ENCODE results near the gene EPPIN.
"Not testable (repeated sequence)": the region's sequence is repeated elsewhere in the genome, so short reads cannot be mapped to it uniquely, and the experiment has no call there.

Gene EPPIN

GRCh38 chr20:45547206-45547770, at the start of gene EPPIN:
Gene EPPIN (minus strand): TSS chr20:45547401. CDS start chr20:45547357, 44 bp downstream.
- no peak for DNase-seq

- no peak for DNase-seq
Measured at GRCh38 chr20:45595235-45595634, 48.0 kb upstream of the EPPIN start.

- no peak for DNase-seq
Measured at GRCh38 chr20:45593498-45593897, 46.3 kb upstream of the EPPIN start.

- no peak for DNase-seq
Measured at GRCh38 chr20:45592574-45593189, 45.5 kb upstream of the EPPIN start.

GRCh38 chr20:45589725-45590124, 42.5 kb upstream of the EPPIN start:
- no peak for DNase-seq

- DNase-seq: no peak
Measured at GRCh38 chr20:45588800-45589199, 41.6 kb upstream of the EPPIN start.

GRCh38 chr20:45585986-45586385, 38.8 kb upstream of the EPPIN start:
- DNase-seq: not testable (repeated sequence)

- not testable (repeated sequence) for DNase-seq
Measured at GRCh38 chr20:45584294-45584693, 37.1 kb upstream of the EPPIN start.

GRCh38 chr20:45583502-45583901, 36.3 kb upstream of the EPPIN start:
- DNase-seq: no peak

- DNase-seq: no peak
Measured at GRCh38 chr20:45581702-45582101, 34.5 kb upstream of the EPPIN start.

- DNase-seq: no peak
Measured at GRCh38 chr20:45579184-45579583, 32.0 kb upstream of the EPPIN start, which contains the start of gene WFDC8. Gene WFDC8 (minus strand): TSS chr20:45579284. CDS start chr20:45579247, 37 bp downstream.

GRCh38 chr20:45578231-45578630, 31.0 kb upstream of the EPPIN start:
- DNase-seq: no peak

- no peak for DNase-seq
Measured at GRCh38 chr20:45576995-45577394, 29.8 kb upstream of the EPPIN start.

GRCh38 chr20:45575931-45576330, 28.7 kb upstream of the EPPIN start:
- no peak for DNase-seq

- not testable (repeated sequence) for DNase-seq
Measured at GRCh38 chr20:45569650-45570049, 22.4 kb upstream of the EPPIN start.

GRCh38 chr20:45564760-45565276, 17.6 kb upstream of the EPPIN start:
- no peak for DNase-seq

- no peak for DNase-seq
Measured at GRCh38 chr20:45555198-45555597, 8.0 kb upstream of the EPPIN start.

GRCh38 chr20:45552456-45552855, 5.3 kb upstream of the EPPIN start:
- DNase-seq: no peak

- no peak for DNase-seq
Measured at GRCh38 chr20:45550765-45551164, 3.6 kb upstream of the EPPIN start.

GRCh38 chr20:45548410-45548809, 1.2 kb upstream of the EPPIN start:
- no peak for DNase-seq

GRCh38 chr20:45545754-45546453, 1.3 kb downstream of the EPPIN start:
- no peak for DNase-seq

- DNase-seq: no peak
Measured at GRCh38 chr20:45545351-45545750, 1.9 kb downstream of the EPPIN start.

- DNase-seq: no peak
Measured at GRCh38 chr20:45539382-45539781, 7.8 kb downstream of the EPPIN start, which contains the start of gene WFDC6. Gene WFDC6 (minus strand): TSS chr20:45539482. CDS start chr20:45539407, 75 bp downstream.
